D721Med (cell line): ENCODE results near the gene BRWD1.
A peak's percentile ranks its signal among the peaks of the same experiment; 100 is the strongest.
"Not testable (repeated sequence)": the region's sequence is repeated elsewhere in the genome, so short reads cannot be mapped to it uniquely, and the experiment has no call there.

Experiments
- DNase-seq: peaks from one replicate; pipeline ENCODE4 v3.0.0; 2011; ENCODE audit warnings: low spot score; ENCODE audit not compliant: insufficient read length
- FAIRE-seq: peaks from 2 replicates; lab custom pipeline; 2011; peaks lifted over from hg19 to GRCh38; lab: Jason Lieb, UNC
- TF ChIP-seq, protein P1 (sequence below): IDR thresholded peaks from 2 replicates; pipeline ENCODE4 v1.5.1; 2012; ENCODE audit warnings: mild to moderate bottlenecking, control low read depth; ENCODE audit not compliant: insufficient read depth; ENCODE audit errors: missing control alignments

The BRWD1 gene

DNA sequence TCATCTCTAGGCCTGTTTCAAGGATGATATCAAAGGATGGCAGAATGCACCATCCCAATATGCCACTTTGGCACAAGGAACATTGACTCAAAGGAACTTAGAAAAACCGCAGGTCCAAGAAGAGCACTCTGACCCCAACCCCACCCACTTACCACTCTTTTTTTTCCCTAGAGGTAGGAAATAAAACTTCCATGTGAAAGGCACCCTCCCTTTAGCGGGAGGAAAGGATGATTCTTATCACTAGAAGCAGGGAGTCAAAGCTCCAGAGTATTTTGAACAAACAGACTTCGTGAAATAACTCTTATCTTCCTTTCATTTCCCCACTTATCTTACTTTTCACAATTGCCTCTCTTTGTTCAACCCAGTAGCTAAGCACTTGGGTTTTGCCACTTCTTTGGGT lies 152.4 kb downstream of the BRWD1 start:
- no peak for FAIRE-seq
- TF ChIP-seq, protein P1, sequence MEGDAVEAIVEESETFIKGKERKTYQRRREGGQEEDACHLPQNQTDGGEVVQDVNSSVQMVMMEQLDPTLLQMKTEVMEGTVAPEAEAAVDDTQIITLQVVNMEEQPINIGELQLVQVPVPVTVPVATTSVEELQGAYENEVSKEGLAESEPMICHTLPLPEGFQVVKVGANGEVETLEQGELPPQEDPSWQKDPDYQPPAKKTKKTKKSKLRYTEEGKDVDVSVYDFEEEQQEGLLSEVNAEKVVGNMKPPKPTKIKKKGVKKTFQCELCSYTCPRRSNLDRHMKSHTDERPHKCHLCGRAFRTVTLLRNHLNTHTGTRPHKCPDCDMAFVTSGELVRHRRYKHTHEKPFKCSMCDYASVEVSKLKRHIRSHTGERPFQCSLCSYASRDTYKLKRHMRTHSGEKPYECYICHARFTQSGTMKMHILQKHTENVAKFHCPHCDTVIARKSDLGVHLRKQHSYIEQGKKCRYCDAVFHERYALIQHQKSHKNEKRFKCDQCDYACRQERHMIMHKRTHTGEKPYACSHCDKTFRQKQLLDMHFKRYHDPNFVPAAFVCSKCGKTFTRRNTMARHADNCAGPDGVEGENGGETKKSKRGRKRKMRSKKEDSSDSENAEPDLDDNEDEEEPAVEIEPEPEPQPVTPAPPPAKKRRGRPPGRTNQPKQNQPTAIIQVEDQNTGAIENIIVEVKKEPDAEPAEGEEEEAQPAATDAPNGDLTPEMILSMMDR: no peak
- DNase-seq: no peak

GRCh38 chr21:39159342-39160063 lies 153.9 kb downstream of the BRWD1 start:
- FAIRE-seq (no peak), DNase-seq (peak; percentile 75)
- TF ChIP-seq, protein P1: peak; percentile 22

DNA sequence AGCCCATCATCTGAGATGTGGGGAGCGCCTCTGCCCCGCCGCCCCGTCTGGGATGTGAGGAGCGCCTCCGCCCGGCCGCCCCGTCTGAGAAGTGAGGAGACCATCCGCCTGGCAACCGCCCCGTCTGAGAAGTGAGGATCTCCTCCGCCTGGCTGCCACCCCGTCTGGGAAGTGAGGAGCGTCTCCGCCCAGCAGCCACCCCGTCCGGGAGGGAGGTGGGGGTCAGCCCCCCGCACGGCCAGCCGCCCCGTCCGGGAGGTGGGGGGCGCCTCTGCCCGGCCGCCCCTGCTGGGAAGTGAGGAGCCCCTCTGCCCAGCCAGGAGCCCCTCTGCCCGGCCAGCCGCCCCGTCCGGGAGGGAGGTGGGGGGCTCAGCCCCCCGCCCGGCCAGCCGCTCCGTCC lies 156.2 kb downstream of the BRWD1 start:
- not testable (repeated sequence) for FAIRE-seq, DNase-seq

DNA sequence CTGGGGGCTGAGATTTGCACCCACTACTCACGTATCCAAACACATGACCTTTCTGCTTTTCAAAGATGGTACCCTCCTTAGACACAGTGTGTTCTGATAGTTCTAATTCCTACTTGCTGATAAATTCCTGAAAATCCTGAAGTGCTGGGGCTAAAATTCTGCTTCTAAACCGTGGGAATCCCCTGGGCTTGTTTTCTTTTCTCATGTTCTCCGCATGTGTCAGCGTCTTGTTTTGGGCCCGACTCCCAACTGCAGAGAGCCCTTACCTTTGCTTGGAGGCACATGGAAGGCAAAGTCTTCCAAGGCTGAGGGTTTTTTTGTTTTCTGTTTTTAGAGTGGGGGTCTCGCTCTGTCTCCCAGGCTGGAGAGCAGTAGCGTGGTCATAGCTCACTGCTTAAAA lies 157.4 kb downstream of the BRWD1 start:
- TF ChIP-seq, protein P1: no peak
- no peak for FAIRE-seq

GRCh38 chr21:39155578-39155977 lies 157.9 kb downstream of the BRWD1 start:
- DNase-seq (no peak), FAIRE-seq (no peak)
- TF ChIP-seq, protein P1: no peak

More for the DNA sequence above, 157.4 kb downstream of the BRWD1 start:
- no peak for DNase-seq

DNA sequence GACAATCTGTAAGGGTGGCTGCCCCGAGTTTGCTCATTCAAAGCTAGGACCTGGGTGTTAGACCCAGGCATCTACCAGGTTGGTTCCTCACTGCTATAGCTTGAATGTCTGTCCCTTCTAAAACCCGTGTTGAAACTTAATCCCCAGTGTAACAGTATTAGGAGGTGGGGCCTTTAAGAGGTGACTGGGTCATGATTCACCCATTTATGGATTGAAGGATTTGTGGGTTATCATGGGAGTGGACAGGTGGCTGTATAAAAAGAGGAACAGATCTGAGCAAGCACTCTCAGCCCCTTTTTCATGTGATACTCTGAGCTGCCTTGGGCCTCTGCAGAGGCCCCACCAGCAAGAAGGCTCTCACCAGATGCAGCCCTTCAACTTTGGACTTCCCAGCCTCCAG lies 159.6 kb downstream of the BRWD1 start:
- TF ChIP-seq, protein P1: no peak
- DNase-seq: no peak
- FAIRE-seq: no peak

DNA sequence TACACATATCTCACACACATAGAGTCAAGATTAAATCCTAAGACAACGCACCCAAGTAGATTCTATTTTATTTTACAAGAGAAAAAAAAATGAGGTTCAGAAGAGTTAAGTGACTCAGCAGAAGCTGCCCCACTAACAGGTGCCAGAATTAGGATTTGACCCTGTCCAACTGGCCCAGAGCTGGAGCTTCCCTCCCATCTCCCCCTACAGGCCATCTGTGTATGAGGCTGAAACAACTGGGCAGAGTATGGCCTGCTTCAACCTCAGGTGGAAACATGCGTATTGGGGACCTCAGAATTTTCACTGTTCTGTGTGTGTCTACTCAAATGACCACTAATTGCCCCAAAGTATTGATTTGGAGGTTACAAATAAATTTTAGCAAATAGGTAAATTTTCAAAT lies 160.1 kb downstream of the BRWD1 start:
- FAIRE-seq (no peak), DNase-seq (no peak)
- TF ChIP-seq, protein P1: no peak
